ENCODE data around the gene RHBDL2.

DNA sequence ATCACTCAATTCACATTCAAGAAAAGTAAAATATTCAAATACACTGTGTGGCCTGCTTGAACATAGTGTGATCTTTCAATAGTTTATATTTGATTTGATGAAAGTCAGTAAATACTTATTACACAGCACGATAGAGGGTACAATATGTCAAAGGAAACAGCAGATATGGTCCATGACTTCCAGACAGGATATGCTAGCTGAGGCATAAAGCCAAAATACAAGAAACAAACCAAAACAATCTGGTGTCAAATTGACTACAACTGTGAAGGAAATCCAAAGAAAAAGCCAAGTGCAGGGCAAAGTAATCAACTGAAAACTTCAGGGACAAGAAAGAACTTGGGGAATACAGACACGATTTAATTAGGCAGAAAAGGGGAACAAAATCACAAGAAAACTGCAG, 101.3 kb downstream of the RHBDL2 start:
- TF ChIP-seq, protein P1, sequence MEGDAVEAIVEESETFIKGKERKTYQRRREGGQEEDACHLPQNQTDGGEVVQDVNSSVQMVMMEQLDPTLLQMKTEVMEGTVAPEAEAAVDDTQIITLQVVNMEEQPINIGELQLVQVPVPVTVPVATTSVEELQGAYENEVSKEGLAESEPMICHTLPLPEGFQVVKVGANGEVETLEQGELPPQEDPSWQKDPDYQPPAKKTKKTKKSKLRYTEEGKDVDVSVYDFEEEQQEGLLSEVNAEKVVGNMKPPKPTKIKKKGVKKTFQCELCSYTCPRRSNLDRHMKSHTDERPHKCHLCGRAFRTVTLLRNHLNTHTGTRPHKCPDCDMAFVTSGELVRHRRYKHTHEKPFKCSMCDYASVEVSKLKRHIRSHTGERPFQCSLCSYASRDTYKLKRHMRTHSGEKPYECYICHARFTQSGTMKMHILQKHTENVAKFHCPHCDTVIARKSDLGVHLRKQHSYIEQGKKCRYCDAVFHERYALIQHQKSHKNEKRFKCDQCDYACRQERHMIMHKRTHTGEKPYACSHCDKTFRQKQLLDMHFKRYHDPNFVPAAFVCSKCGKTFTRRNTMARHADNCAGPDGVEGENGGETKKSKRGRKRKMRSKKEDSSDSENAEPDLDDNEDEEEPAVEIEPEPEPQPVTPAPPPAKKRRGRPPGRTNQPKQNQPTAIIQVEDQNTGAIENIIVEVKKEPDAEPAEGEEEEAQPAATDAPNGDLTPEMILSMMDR (IDR thresholded peaks at IDR 0.05; ENCODE audit: low read length) = no peak
- TF ChIP-seq EZH2 (IDR thresholded peaks at IDR 0.05; ENCODE audit: borderline replicate concordance, low read length) = no peak
